Motor neuron (in vitro differentiated cells): ENCODE data around the gene KRT15. TPM values are rescaled to one million over a fixed set of nuclear protein-coding genes. Genes with fewer than 3 reads are reported as not detected.

Source experiments
- ATAC-seq, 8 experiments: fragments of 200-7000 bp; cut with Tn5 transposase; replicated peaks in 6 of 8; 2 replicates each; pipeline ENCODE4 v1.8.0; 2021; ENCODE audit warnings: mild to moderate bottlenecking in 8 of 8, moderate library complexity in 8 of 8
- H3K27ac ChIP-seq, 2 donors: fragments of 250-450 bp; sonication (Bioruptor Pico); 2 replicates each; pipeline ENCODE4 v1.9.0; 2021; ENCODE audit warnings: antibody characterized with exemption in 2 of 2, mild to moderate bottlenecking in 2 of 2, moderate library complexity in 1 of 2
- H3K4me1 ChIP-seq, 2 donors: fragments of 250-450 bp; sonication (Bioruptor Pico); replicated peaks in 1 of 2; 2 replicates each; pipeline ENCODE4 v1.6.1; 2021; ENCODE audit warnings: antibody characterized with exemption in 2 of 2, mild to moderate bottlenecking in 2 of 2, moderate library complexity in 1 of 2
- H3K4me3 ChIP-seq, 5 donors: fragments of 250-450 bp; sonication (Bioruptor Pico); 2 replicates each; pipeline ENCODE4 v1.9.0; 2021; ENCODE audit warnings: antibody characterized with exemption in 5 of 5, mild to moderate bottlenecking in 5 of 5, moderate library complexity in 4 of 5
- WGBS, 10 experiments: fragments of 450-650 bp; shearing (Covaris generic); methylation state at CpG; one replicate each; pipeline ENCODE4 v1.0.0; 2022; 5-methylcytosine and 5-hydroxymethylcytosine counted together
- in situ Hi-C, 9 experiments: fragments of 400-800 bp; cut with MboI; loops; one replicate each; pipeline ENCODE4 v1.15.0; 2021; ENCODE audit warnings: low sequenced_read_pairs in 9 of 9, low pct_unique_long_range_greater_than_20kb in 2 of 9; ENCODE audit not compliant: unreplicated experiment in 9 of 9
- total RNA-seq, 8 experiments: library from RNA; unstranded; fragments of 300-600 nt; gene quantifications; 2 replicates each; pipeline versions ENCODE4 v1.2.3 to v1.2.4, GENCODE V29; 2022

KRT15 gene
- total RNA-seq, 8 experiments from 2014 or later: 0.11 to 4.0 (median 0.25) TPM; not detected in 1

DNA sequence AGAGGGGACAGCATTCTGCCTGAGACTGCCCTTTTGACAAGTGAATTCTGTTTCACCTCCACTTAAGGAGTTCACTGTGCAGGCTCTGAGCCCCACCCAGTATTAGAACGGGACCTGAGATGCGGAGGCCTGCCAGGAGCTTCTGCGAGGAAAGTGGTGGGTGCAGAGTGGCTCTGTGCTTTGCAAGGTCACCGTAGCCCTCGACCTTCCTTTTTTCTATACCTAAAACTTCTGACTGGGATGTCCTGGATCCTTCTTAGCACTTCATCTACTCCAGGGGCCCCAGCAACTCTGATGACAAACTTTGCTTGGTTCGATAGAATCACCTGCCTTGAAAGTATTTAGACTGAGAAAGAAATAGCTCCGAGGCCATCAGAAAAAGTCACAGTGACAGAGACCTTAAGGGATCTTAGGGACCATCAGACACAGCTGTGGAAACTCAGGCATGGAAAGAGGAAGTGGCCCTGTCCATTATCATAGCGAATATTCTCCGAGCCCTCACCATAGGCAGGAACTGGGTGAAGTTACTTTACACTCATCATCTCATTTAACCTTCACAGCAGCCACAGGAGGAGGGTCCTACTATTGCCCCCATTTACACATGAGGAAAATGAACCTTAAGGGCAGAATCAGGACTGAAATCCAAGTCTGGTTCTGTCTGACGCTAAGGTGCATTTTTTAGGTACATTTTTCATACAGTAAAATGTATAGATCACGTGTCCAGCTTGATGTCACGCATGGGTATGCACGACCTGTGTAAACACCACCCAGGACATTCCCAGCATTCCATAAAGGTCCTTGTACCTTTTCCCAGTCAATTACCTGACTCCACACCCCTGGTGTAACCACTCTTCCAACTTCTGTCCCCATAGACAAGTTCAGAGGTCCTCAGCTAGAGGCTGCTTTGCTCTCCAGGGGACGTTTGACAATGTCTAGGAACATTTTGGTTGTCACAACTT lies 12.6 kb downstream of the KRT15 start:
- 43 to 97% (median 83%) methylated on average over 1 to 12 of the region's 14 CpGs; no CpG with 5 or more reads in 1 of the 10 experiments for WGBS, 10 experiments
- ATAC-seq: no peak
- in situ Hi-C loops: loop anchor here in 1 of 9 experiments (25.0 kb wide), 2 partner anchors 94 to 169 kb away; partner anchors contain the start of gene KRT37
- no peak overlapping the region for H3K27ac ChIP-seq
- peaks cover 4 to 8% of the 10 kb centered on the region in 2 donors for H3K4me1 ChIP-seq
- no peak overlapping the region for H3K4me3 ChIP-seq

DNA sequence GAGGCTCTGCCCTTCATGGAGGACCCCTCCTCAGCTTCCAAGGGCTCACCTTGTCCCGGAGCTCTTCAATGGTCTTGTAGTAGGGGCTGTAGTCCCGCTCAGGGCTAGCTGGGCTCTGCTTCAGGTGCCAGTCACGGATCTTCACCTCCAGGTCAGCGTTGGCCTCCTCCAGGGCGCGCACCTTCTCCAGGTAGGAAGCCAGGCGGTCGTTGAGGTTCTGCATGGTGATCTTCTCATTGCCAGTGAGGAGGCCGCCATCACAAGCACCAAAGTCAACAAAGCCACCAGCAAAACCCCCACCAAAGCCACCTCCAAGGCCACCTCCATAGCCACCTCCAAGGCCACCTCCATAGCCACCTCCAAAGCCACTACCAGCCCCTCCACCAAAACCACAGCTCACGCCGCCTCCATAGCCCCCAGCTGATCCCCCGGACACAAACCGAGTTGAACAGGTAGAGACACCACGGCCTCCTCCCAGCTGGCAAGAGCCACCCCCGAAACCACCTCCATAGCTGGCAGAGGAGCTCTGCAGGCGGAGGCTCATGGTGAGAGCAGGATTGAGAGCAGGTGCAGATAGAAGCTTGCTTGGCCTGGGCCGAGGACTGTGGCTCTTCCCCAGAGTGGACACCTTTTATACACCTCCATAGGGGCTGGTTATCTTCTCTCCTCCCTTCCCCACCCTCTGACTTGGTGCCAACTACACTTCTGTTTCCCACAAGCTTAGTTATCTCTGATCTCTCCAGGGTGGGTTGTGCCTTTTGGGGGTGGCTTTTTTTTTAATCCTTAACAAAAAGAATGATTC lies 13.5 kb downstream of the KRT15 start, which contains the start of gene KRT13:
KRT13 (minus strand) TSS at position 606 of the 802 bp plus-strand sequence; CDS start at position 544, 62 bp downstream.
- in situ Hi-C loops: loop anchor here in 1 of 9 experiments (25.0 kb wide), 2 partner anchors 93 to 168 kb away; partner anchors contain the start of gene KRT37
- WGBS, 10 experiments: 50 to 100% (median 95%) methylated on average over 1 to 3 of the region's 17 CpGs; no CpG with 5 or more reads in 4 of the 10 experiments

GRCh38 chr17:41504246-41504977 lies 14.3 kb downstream of the KRT15 start:
- peaks cover 6 to 11% of the 10 kb centered on the region in 2 donors for H3K4me1 ChIP-seq
- no peak overlapping the region for H3K4me3 ChIP-seq
- H3K27ac ChIP-seq: no peak overlapping the region
- in situ Hi-C loops: loop anchor here in 1 of 9 experiments (25.0 kb wide), 2 partner anchors 92 to 167 kb away; partner anchors contain the start of gene KRT37
- ATAC-seq: peak in 1 of 8 experiments; percentile 71
- WGBS, 10 experiments: 16 to 100% (median 71%) methylated on average over 1 to 6 of the region's 8 CpGs

More for the DNA sequence above, 13.5 kb downstream of the KRT15 start, which contains the start of gene KRT13:
- H3K4me1 ChIP-seq: peaks cover 6 to 11% of the 10 kb centered on the region in 2 donors
- H3K27ac ChIP-seq: no peak within 1 kb of the TSS
- H3K4me3 ChIP-seq: no peak within 1 kb of the TSS
- ATAC-seq: no peak

GRCh38 chr17:41503202-41503601 lies 15.5 kb downstream of the KRT15 start:
- no peak overlapping the region for H3K4me3 ChIP-seq
- peaks cover 6 to 11% of the 10 kb centered on the region in 2 donors for H3K4me1 ChIP-seq
- WGBS, 10 experiments: 60 to 100% (median 86%) methylated on average over 1 to 7 of the region's 9 CpGs; no CpG with 5 or more reads in 2 of the 10 experiments
- ATAC-seq: no peak
- no peak overlapping the region for H3K27ac ChIP-seq
- in situ Hi-C loops: loop anchor here in 1 of 9 experiments (25.0 kb wide), 2 partner anchors 91 to 166 kb away; partner anchors contain the start of gene KRT37

GRCh38 chr17:41500131-41500911 lies 18.4 kb downstream of the KRT15 start:
- no peak overlapping the region for H3K4me3 ChIP-seq
- WGBS, 10 experiments: 7 to 88% (median 60%) methylated on average over 2 to 9 of the region's 15 CpGs; no CpG with 5 or more reads in 3 of the 10 experiments
- no peak overlapping the region for H3K27ac ChIP-seq
- peak in 6 of 8 experiments; percentile 28 to 76 (median 54) for ATAC-seq
- H3K4me1 ChIP-seq: peaks cover 2 to 3% of the 10 kb centered on the region in 2 donors
- in situ Hi-C loops: loop anchor here in 1 of 9 experiments (25.0 kb wide), 2 partner anchors 88 to 163 kb away; partner anchors contain the start of gene KRT37

GRCh38 chr17:41499714-41500113 lies 19.0 kb downstream of the KRT15 start:
- H3K4me1 ChIP-seq: peaks cover 2 to 3% of the 10 kb centered on the region in 2 donors
- 34 to 100% (median 84%) methylated on average over 1 to 4 of the region's 5 CpGs for WGBS, 10 experiments
- no peak for ATAC-seq
- H3K27ac ChIP-seq: no peak overlapping the region
- H3K4me3 ChIP-seq: no peak overlapping the region
- in situ Hi-C loops: loop anchor here in 2 of 9 experiments (25.0 kb wide), 3 partner anchors 87 to 587 kb away; partner anchors contain the start of gene KRT37 (in 1 of the 2)

GRCh38 chr17:41498276-41498675 lies 20.4 kb downstream of the KRT15 start:
- Histone ChIP-seq H3K4me1 (peaks cover 2 to 3% of the 10 kb centered on the region in 2 donors), H3K4me3 (no peak overlapping the region), H3K27ac (no peak overlapping the region)
- no peak for ATAC-seq
- WGBS, 10 experiments: 50 to 95% (median 83%) methylated on average over 1 to 5 of the region's 6 CpGs; no CpG with 5 or more reads in 1 of the 10 experiments
- in situ Hi-C loops: loop anchor here in 2 of 9 experiments (25.0 kb wide), 1 partner anchor 586 kb away; no protein-coding TSS in a partner anchor

- ATAC-seq: peak; percentile 19 to 100 (median 77)
- in situ Hi-C loops: loop anchor here in 2 of 9 experiments (25.0 kb wide), 1 partner anchor 585 kb away; no protein-coding TSS in a partner anchor
- WGBS, 10 experiments: 0 to 100% (median 85%) methylated on average over 1 to 6 of the region's 12 CpGs; no CpG with 5 or more reads in 4 of the 10 experiments
Observed at GRCh38 chr17:41496803-41497484, 21.7 kb downstream of the KRT15 start.

DNA sequence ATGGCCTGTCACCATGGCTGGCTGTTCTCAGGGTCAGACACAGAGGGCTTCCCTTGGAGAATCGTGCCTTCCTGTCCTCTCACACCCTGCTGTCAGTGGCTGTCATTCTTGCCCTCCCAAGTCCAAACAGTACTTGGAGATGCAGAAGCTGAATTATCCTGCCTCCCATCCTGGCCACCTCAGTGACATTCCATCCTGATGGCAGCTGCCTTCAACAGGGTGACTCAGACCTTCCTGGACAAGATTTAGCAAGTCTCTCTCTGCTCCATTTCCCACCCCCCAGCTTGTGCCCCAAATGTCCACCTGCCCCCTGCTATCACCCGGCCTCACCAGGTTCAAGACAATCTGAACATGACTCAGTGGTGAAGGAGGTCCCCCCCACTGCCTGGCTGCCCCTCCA lies 24.2 kb downstream of the KRT15 start:
- in situ Hi-C loops: loop anchor here in 2 of 9 experiments (25.0 kb wide), 1 partner anchor 582 kb away; no protein-coding TSS in a partner anchor
- H3K4me3 ChIP-seq: no peak overlapping the region

More at GRCh38 chr17:41496803-41497484, 21.7 kb downstream of the KRT15 start:
- H3K27ac ChIP-seq: no peak overlapping the region
- H3K4me1 ChIP-seq: peaks cover 2 to 15% of the 10 kb centered on the region in 2 donors
- no peak overlapping the region for H3K4me3 ChIP-seq

GRCh38 chr17:41492771-41493170 lies 25.9 kb downstream of the KRT15 start:
- 0 to 80% (median 51%) methylated on average over 1 to 4 of the region's 4 CpGs; no CpG with 5 or more reads in 4 of the 10 experiments for WGBS, 10 experiments
- peak in 2 of 8 experiments; percentile 19 to 48 for ATAC-seq
- H3K27ac ChIP-seq: no peak overlapping the region
- no peak overlapping the region for H3K4me3 ChIP-seq
- in situ Hi-C loops: loop anchor here in 2 of 9 experiments (25.0 kb wide), 1 partner anchor 580 kb away; no protein-coding TSS in a partner anchor
- H3K4me1 ChIP-seq: peaks cover 3 to 15% of the 10 kb centered on the region in 2 donors

More for the DNA sequence above, 24.2 kb downstream of the KRT15 start:
- H3K27ac ChIP-seq: no peak overlapping the region
- 0 to 40% (median 0%) methylated on average over 1 of the region's 2 CpGs; no CpG with 5 or more reads in 6 of the 10 experiments for WGBS, 10 experiments
- H3K4me1 ChIP-seq: peaks cover 3 to 15% of the 10 kb centered on the region in 2 donors
- no peak for ATAC-seq
